WI38 (cell line): Measurements from ENCODE around the gene ZSCAN29.

Source experiments
- H3K4me3 ChIP-seq: 2 replicates; pipeline ENCODE4 v1.5.1; 2011; ENCODE audit warnings: low read depth, mild to moderate bottlenecking, control low read depth, low read length
- CTCF ChIP-seq: IDR thresholded peaks from 2 replicates; pipeline ENCODE4 v1.5.1; 2012; ENCODE audit warnings: low read depth, mild to moderate bottlenecking, control low read depth, low read length

ZSCAN29 gene

GRCh38 chr15:43382310-43382709 is 11.5 kb upstream of the ZSCAN29 start:
- TF ChIP-seq CTCF, result no peak
- H3K4me3 ChIP-seq, result no peak overlapping the region

GRCh38 chr15:43378601-43379000 is 7.8 kb upstream of the ZSCAN29 start:
- H3K4me3 ChIP-seq, result no peak overlapping the region
- TF ChIP-seq CTCF, result no peak

- no peak overlapping the region for H3K4me3 ChIP-seq
- peak; percentile 84 for TF ChIP-seq CTCF
Measured at GRCh38 chr15:43376017-43376705, 5.3 kb upstream of the ZSCAN29 start.

GRCh38 chr15:43370310-43370974 is 401 bp downstream of the ZSCAN29 start:
- H3K4me3 ChIP-seq, result peak overlapping the region; percentile 88
- no peak for TF ChIP-seq CTCF

- TF ChIP-seq CTCF, result no peak
- H3K4me3 ChIP-seq, result no peak overlapping the region
Measured at GRCh38 chr15:43361313-43361903, 9.4 kb downstream of the ZSCAN29 start.

- TF ChIP-seq CTCF, result no peak
- no peak overlapping the region for H3K4me3 ChIP-seq
Measured at GRCh38 chr15:43360821-43361220, 10.0 kb downstream of the ZSCAN29 start.
